Mesenchymal stem cell (in vitro differentiated cells and primary cell): ENCODE measurements around the gene NTRK2.

ENCODE experiments used
- DNase-seq: peaks from one replicate; pipeline ENCODE4 v3.0.0-alpha.2; 2013
- H2AFZ ChIP-seq: one replicate; pipeline ENCODE4 v1.6.1; 2013; ENCODE audit warnings: low read depth, mild to moderate bottlenecking, control low read depth, inconsistent platforms, low read length, moderate library complexity
- H2AK5ac ChIP-seq: 2 replicates; pipeline ENCODE4 v1.6.1; 2013; ENCODE audit warnings: low read length, moderate library complexity, mild to moderate bottlenecking, inconsistent platforms; ENCODE audit not compliant: severe bottlenecking
- H2BK120ac ChIP-seq: one replicate; pipeline ENCODE4 v1.6.1; 2013; ENCODE audit warnings: low read depth, mild to moderate bottlenecking, inconsistent platforms, low read length, moderate library complexity
- H2BK12ac ChIP-seq, 2 experiments: one replicate each; pipeline ENCODE4 v1.6.1; 2013; ENCODE audit warnings: inconsistent platforms in 2 of 2, low read length in 2 of 2, mild to moderate bottlenecking in 2 of 2, moderate library complexity in 2 of 2, control low read depth in 1 of 2
- H2BK15ac ChIP-seq: one replicate; pipeline ENCODE4 v1.6.1; 2013; ENCODE audit warnings: mild to moderate bottlenecking, low read depth, inconsistent platforms; ENCODE audit not compliant: poor library complexity, severe bottlenecking
- H2BK5ac ChIP-seq: 2 replicates; pipeline ENCODE4 v1.6.1; 2013; ENCODE audit warnings: low read depth, mild to moderate bottlenecking, low read length, control low read depth, inconsistent platforms; ENCODE audit not compliant: poor library complexity, severe bottlenecking
- H3K14ac ChIP-seq, 2 experiments: one replicate each; pipeline ENCODE4 v1.6.1; 2013; ENCODE audit warnings: inconsistent platforms in 2 of 2, low read length in 2 of 2, control low read depth in 1 of 2, mild to moderate bottlenecking in 1 of 2, moderate library complexity in 1 of 2
- H3K18ac ChIP-seq, 2 experiments: one replicate each; pipeline ENCODE4 v1.6.1; 2013; ENCODE audit warnings: inconsistent platforms in 2 of 2, low read length in 2 of 2, control low read depth in 1 of 2, low read depth in 1 of 2, mild to moderate bottlenecking in 1 of 2
- H3K23ac ChIP-seq, 2 experiments: one replicate each; pipeline ENCODE4 v1.6.1; 2013; ENCODE audit warnings: inconsistent platforms in 2 of 2, low read length in 2 of 2, mild to moderate bottlenecking in 2 of 2, moderate library complexity in 2 of 2, control low read depth in 1 of 2
- H3K27ac ChIP-seq: 2 replicates; pipeline ENCODE4 v1.5.1; 2013; ENCODE audit warnings: mild to moderate bottlenecking, moderate library complexity, low read length, control low read depth, inconsistent platforms; ENCODE audit not compliant: poor library complexity, severe bottlenecking
- H3K27me3 ChIP-seq, 2 experiments: 2 replicates each; pipeline versions ENCODE4 v1.6.1 to v1.7.0; 2013; ENCODE audit warnings: low read length in 2 of 2, mild to moderate bottlenecking in 2 of 2, moderate library complexity in 2 of 2, control low read depth in 1 of 2, inconsistent platforms in 1 of 2; ENCODE audit not compliant: control insufficient read depth in 1 of 2, insufficient read depth in 1 of 2
- H3K36me3 ChIP-seq, 2 experiments: 2 replicates each; pipeline versions ENCODE4 v1.6.1 to v1.7.0; 2013; ENCODE audit warnings: low read length in 2 of 2, control low read depth in 1 of 2, inconsistent platforms in 1 of 2, low read depth in 1 of 2, mild to moderate bottlenecking in 1 of 2; ENCODE audit not compliant: insufficient read depth in 2 of 2, control insufficient read depth in 1 of 2
- H3K4ac ChIP-seq, 2 experiments: one replicate each; pipeline ENCODE4 v1.6.1; 2013; ENCODE audit warnings: inconsistent platforms in 2 of 2, low read length in 2 of 2, mild to moderate bottlenecking in 2 of 2, moderate library complexity in 2 of 2, control low read depth in 1 of 2, low read depth in 1 of 2
- H3K4me1 ChIP-seq: 2 replicates; pipeline ENCODE4 v1.6.1; 2013; ENCODE audit warnings: low read depth, low read length, control low read depth; ENCODE audit not compliant: control insufficient read depth, insufficient read depth
- H3K4me2 ChIP-seq: 2 replicates; pipeline ENCODE4 v1.6.1; 2013; ENCODE audit warnings: low read length, mild to moderate bottlenecking, inconsistent platforms; ENCODE audit not compliant: poor library complexity, severe bottlenecking
- H3K4me3 ChIP-seq, 2 experiments: 2 replicates each; pipeline versions ENCODE4 v1.5.1 to v1.7.0; 2013; ENCODE audit warnings: low read length in 2 of 2, mild to moderate bottlenecking in 2 of 2, control low read depth in 1 of 2, low read depth in 1 of 2; ENCODE audit not compliant: insufficient read depth in 1 of 2
- H3K79me1 ChIP-seq: replicated peaks from 2 replicates; pipeline ENCODE4 v1.6.1; 2013; ENCODE audit warnings: mild to moderate bottlenecking, control low read depth, low read length, inconsistent platforms; ENCODE audit not compliant: poor library complexity, severe bottlenecking
- H3K9ac ChIP-seq: 2 replicates; pipeline ENCODE4 v1.7.0; 2013; ENCODE audit warnings: mild to moderate bottlenecking, low read length, moderate library complexity
- H3K9me3 ChIP-seq: 2 replicates; pipeline ENCODE4 v1.7.0; 2013; ENCODE audit warnings: mild to moderate bottlenecking, low read length; ENCODE audit not compliant: control insufficient read depth
- H4K8ac ChIP-seq: one replicate; pipeline ENCODE4 v1.6.1; 2013; ENCODE audit warnings: inconsistent platforms, mild to moderate bottlenecking, low read length, moderate library complexity
- H4K91ac ChIP-seq: one replicate; pipeline ENCODE4 v1.6.1; 2013; ENCODE audit warnings: mild to moderate bottlenecking, low read length, inconsistent platforms
- WGBS: methylation state at CpG from one replicate; pipeline ENCODE4 v1.1.7; 2013; ENCODE audit warnings: mixed read lengths; 5-methylcytosine and 5-hydroxymethylcytosine counted together

NTRK2 gene

GRCh38 chr9:85040821-85041465 is 371.4 kb downstream of the NTRK2 start:
- H3K36me3 ChIP-seq: no peaks in the 10 kb centered on the region
- H3K79me1 ChIP-seq: no peaks in the 10 kb centered on the region
- H3K9me3 ChIP-seq: no peaks in the 10 kb centered on the region
- no peak for DNase-seq
- H3K4me3 ChIP-seq: no peak overlapping the region
- no peak overlapping the region for H3K9ac ChIP-seq
- H2BK12ac ChIP-seq: no peak overlapping the region
- no peak overlapping the region for H3K4ac ChIP-seq
- H3K18ac ChIP-seq: no peak overlapping the region
- no peak overlapping the region for H2AFZ ChIP-seq
- no peak overlapping the region for H3K27ac ChIP-seq
- H3K14ac ChIP-seq: no peak overlapping the region
- no peak overlapping the region for H2AK5ac ChIP-seq
- H4K91ac ChIP-seq: no peak overlapping the region
- no peak overlapping the region for H3K23ac ChIP-seq
- H3K4me1 ChIP-seq: no peaks in the 10 kb centered on the region
- H3K27me3 ChIP-seq: peaks cover 0 to 11% of the 10 kb centered on the region in 2 experiments
- H3K4me2 ChIP-seq: no peak overlapping the region
- no peak overlapping the region for H4K8ac ChIP-seq
- H2BK15ac ChIP-seq: no peak overlapping the region
- H2BK120ac ChIP-seq: no peak overlapping the region
- WGBS: 86% methylated on average over 12 of the region's 16 CpGs
- no peak overlapping the region for H2BK5ac ChIP-seq

DNA sequence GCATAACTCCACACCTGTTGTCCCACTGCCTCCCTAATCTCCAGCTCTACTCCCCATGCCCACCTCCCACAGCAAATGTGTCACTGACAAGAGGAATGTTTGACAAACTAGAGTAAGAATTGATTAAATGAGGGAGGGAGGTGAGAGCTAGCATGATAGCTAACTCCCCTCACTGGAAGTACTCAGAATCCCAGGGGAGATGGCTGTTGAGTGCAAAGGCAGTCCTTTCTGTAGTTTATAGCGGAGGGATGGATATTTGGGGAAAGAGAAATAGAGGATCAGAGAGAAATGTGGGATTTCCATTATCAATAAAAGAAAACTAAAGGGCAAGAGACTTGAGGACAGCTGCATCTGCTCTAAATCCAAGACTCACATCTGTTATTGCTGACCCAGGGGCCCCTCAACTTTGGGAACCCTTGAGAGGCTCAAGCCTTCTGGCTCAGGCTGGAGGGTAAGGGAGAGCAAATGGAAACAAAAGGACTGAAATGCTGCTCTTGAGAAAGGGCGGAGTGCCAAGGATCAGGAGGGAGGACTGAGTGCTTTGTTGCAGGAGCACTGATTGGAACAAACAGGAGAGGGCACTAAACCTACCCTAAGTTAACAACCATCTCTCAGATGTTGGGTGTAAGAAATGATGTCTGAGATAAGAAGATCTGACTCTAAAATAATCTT is 372.1 kb downstream of the NTRK2 start:
- Histone ChIP-seq H3K9ac (no peak overlapping the region), H2AK5ac (no peak overlapping the region), H3K36me3 (no peaks in the 10 kb centered on the region), H2BK15ac (no peak overlapping the region), H2BK120ac (no peak overlapping the region), H4K8ac (no peak overlapping the region), H3K14ac (no peak overlapping the region), H3K27me3 (peaks cover 0 to 11% of the 10 kb centered on the region in 2 experiments), H2BK5ac (no peak overlapping the region), H3K4ac (no peak overlapping the region), H3K9me3 (no peaks in the 10 kb centered on the region), H3K79me1 (no peaks in the 10 kb centered on the region), H3K4me1 (no peaks in the 10 kb centered on the region), H3K4me2 (no peak overlapping the region), H3K23ac (no peak overlapping the region), H4K91ac (no peak overlapping the region), H3K18ac (no peak overlapping the region), H2AFZ (no peak overlapping the region), H3K27ac (no peak overlapping the region), H3K4me3 (no peak overlapping the region), H2BK12ac (no peak overlapping the region)
- no peak for DNase-seq
- WGBS: 80% methylated on average over 1 of the region's 2 CpGs

GRCh38 chr9:85042981-85043647 is 373.6 kb downstream of the NTRK2 start:
- 79% methylated on average over 3 of the region's 3 CpGs for WGBS
- no peak overlapping the region for H3K4me2 ChIP-seq

DNA sequence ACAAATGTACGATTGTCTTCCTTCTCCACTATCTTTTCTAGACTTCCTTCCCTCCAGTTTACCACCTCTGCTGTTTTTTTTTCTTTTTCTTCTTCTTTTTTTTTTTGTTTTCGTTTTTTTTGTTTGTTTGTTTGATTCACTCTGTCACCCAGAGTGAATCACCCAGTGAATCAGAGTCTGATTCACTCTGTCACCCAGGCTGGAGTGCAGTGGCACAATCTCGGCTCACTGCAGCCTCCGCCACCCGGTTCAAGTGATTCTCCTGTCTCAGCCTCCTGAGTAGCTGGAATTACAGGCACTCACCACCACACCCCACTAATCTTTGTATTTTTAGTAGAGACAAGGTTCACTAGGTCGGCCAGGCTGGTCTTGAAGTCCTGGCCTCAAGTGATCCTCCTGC is 375.7 kb downstream of the NTRK2 start:
- no peak overlapping the region for H2BK15ac ChIP-seq
- H3K18ac ChIP-seq: no peak overlapping the region
- no peak overlapping the region for H3K14ac ChIP-seq
- H3K9me3 ChIP-seq: no peaks in the 10 kb centered on the region
- H3K4me2 ChIP-seq: no peak overlapping the region
- no peak for DNase-seq
- no peak overlapping the region for H2BK120ac ChIP-seq
- no peak overlapping the region for H4K91ac ChIP-seq
- H3K4me3 ChIP-seq: no peak overlapping the region
- no peaks in the 10 kb centered on the region for H3K4me1 ChIP-seq
- no peak overlapping the region for H2AFZ ChIP-seq
- no peak overlapping the region for H3K23ac ChIP-seq
- H4K8ac ChIP-seq: no peak overlapping the region
- H2BK12ac ChIP-seq: no peak overlapping the region
- H3K27me3 ChIP-seq: peaks cover 0 to 5% of the 10 kb centered on the region in 2 experiments
- H3K4ac ChIP-seq: no peak overlapping the region
- no peak overlapping the region for H2BK5ac ChIP-seq
- no peaks in the 10 kb centered on the region for H3K79me1 ChIP-seq
- no peak overlapping the region for H2AK5ac ChIP-seq
- no peaks in the 10 kb centered on the region for H3K36me3 ChIP-seq
- 69% methylated on average over 5 of the region's 6 CpGs for WGBS
- H3K9ac ChIP-seq: no peak overlapping the region
- H3K27ac ChIP-seq: no peak overlapping the region

More at GRCh38 chr9:85042981-85043647, 373.6 kb downstream of the NTRK2 start:
- Histone ChIP-seq H3K4ac (no peak overlapping the region), H2BK12ac (no peak overlapping the region), H2AK5ac (no peak overlapping the region), H3K27ac (no peak overlapping the region), H2BK15ac (no peak overlapping the region), H3K36me3 (no peaks in the 10 kb centered on the region), H3K79me1 (no peaks in the 10 kb centered on the region), H2AFZ (no peak overlapping the region), H3K27me3 (peaks cover 0 to 8% of the 10 kb centered on the region in 2 experiments), H3K14ac (no peak overlapping the region), H2BK5ac (no peak overlapping the region), H3K4me3 (no peak overlapping the region), H3K23ac (no peak overlapping the region), H2BK120ac (no peak overlapping the region), H4K8ac (no peak overlapping the region), H3K9ac (no peak overlapping the region), H3K9me3 (no peaks in the 10 kb centered on the region), H4K91ac (no peak overlapping the region), H3K18ac (no peak overlapping the region), H3K4me1 (no peaks in the 10 kb centered on the region)
- no peak for DNase-seq
